GM19452 (cell line): ENCODE data around the gene DZANK1.
"Not testable (repeated sequence)": the region's sequence is repeated elsewhere in the genome, so short reads cannot be mapped to it uniquely, and the experiment has no call there.

Experiments
- ATAC-seq: cut with Tn5 transposase; IDR thresholded peaks from one replicate; pipeline ENCODE4 v1.9.1; 2021; ENCODE audit not compliant: unreplicated experiment

The DZANK1 gene

DNA sequence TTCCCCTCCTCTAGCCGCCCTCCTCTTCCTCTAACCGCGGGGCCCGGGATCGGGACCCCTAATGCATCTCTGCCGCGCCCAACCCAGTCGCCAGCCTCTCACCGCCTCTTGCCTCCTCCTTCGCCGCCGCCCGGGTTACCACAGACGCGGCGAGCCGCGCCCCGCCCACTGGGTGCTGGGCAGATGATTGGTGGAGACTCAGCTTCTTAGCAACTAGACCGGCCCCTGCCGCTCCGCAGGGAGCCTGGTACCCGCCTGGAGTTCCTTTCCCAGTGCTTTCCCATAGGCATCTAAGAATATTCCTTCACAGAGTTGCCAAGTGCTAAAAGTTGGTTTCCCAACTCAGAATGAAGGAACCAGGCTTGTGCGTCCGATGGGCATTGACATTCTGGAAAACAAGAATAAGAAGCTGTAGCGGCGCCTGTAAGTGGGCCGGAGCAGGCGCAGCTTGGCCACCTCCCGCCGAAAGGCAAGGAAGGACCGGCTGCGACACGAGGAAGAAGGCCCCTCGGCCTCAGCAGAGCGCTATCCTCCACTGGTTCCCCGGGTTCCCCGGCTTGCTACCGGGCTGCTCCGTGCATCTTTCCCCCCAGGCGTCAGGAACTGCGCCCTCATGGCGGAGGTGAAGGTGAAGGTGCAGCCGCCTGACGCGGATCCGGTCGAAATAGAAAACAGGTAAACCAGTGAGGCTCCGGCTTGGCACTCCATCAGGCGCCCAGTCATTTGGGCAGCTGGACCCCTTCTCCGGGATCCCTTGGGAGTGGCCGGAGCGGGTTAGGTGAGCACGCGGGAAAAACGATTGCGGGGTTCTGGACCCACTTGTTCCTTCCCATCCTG lies at the start of gene DZANK1, which contains the start of gene POLR3F:
DZANK1 (minus strand) TSS at position 137 of the 837 bp plus-strand sequence. CDS start 1,672 bp downstream, outside the sequence.
POLR3F (plus strand) TSS at position 497 of the 837 bp plus-strand sequence; CDS start at position 614, 117 bp downstream.
- ATAC-seq: peak; percentile 96

- ATAC-seq: no peak
These were observed 49.1 kb upstream of the DZANK1 start for GRCh38 chr20:18515973-18516372.

DNA sequence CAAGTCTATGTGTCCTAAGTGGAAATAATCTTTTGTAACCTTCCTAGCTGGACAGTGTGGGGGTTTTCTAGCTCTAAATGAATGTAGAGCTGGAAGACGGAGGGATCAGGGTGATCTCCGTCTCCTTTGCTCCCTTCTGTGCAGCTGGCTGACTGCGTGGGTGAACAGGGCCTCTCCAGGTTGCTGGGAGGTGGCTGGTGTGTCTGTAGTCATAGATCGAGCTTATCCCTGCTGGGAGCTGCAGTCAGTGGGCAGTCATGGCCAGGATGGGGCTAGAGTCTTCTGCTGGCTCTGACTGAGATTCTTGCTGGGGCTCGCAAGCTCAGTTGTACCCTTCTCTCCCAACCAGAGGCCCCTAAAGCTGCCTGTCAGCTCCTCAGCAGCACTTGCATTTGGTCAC lies 47.3 kb upstream of the DZANK1 start:
- ATAC-seq: no peak

DNA sequence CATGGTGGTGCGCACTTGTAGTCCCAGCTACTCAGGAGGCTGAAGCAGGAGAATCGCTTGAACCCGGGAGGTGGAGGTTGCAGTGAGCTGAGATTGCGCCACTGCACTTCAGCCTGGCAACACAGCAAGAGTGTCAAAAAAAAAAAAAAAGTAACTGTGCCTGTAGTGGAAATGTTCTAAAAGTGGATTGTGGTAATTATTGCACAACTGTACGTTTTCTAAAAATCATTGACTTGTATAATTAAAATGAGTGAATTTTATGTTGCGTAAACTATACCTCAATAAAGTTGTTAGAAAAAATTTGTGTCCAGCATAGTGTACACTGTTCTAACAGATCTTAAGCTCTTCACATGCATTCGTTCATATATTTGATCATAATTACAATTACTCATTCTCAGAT lies 46.4 kb upstream of the DZANK1 start:
- no peak for ATAC-seq

DNA sequence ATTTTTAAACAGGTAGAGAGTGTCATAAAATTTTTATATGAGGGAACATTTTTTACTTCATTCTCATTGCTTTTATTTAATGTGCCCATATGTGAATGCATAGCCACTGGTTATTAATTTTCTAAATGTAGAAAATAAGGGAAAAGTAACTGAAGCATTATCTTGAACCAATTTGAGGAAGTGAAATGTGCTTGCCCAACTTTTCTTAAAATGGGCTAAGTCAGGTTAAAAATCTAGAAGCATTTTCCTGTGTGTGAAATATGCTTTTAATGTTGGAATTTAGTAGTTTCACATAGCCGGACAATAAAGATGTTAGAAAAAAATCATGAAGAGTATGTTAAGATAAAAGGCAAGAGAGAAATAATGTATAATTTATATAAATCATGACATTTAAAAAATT lies 44.7 kb upstream of the DZANK1 start:
- ATAC-seq: no peak

- ATAC-seq: peak; percentile 97
These were observed 40.7 kb upstream of the DZANK1 start, which contains the start of gene SEC23B for GRCh38 chr20:18507218-18508191. Gene SEC23B (plus strand): TSS chr20:18507940. CDS start chr20:18510836, 2,896 bp downstream.

GRCh38 chr20:18506744-18507143 lies 39.9 kb upstream of the DZANK1 start:
- no peak for ATAC-seq

DNA sequence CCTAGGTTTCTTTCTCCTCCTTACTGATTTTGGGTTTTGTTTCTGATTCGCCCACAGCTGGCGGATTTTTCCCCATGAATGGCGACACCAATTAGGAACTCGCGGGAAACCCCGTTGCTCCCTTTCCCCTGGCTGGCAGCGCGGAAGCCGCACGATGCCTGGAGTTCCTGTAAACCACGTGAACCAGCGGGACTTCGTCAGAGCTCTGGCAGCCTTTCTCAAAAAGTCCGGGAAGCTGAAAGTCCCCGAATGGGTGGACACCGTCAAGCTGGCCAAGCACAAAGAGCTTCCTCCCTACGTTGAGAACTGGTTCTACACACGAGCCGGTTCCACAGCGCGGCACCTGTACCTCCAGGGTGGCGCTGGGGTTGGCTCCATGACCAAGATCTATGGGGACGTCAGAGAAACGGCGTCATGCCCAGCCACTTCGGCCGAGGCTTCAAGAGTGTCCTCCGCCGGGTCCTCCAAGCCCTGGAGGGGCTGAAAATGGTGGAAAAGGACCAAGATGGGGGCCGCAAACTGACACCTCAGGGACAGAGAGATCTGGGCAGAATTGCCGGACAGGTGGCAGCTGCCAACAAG lies 37.7 kb upstream of the DZANK1 start:
- no peak for ATAC-seq

GRCh38 chr20:18501672-18502071 lies 34.8 kb upstream of the DZANK1 start:
- ATAC-seq: not testable (repeated sequence)

- no peak for ATAC-seq
These were observed 30.8 kb upstream of the DZANK1 start for GRCh38 chr20:18497603-18498002.

GRCh38 chr20:18496740-18497592 lies 30.1 kb upstream of the DZANK1 start, which contains the start of gene RBBP9:
Gene RBBP9 (minus strand): TSS chr20:18497225. CDS start chr20:18497167, 58 bp downstream.
- peak; percentile 96 for ATAC-seq

DNA sequence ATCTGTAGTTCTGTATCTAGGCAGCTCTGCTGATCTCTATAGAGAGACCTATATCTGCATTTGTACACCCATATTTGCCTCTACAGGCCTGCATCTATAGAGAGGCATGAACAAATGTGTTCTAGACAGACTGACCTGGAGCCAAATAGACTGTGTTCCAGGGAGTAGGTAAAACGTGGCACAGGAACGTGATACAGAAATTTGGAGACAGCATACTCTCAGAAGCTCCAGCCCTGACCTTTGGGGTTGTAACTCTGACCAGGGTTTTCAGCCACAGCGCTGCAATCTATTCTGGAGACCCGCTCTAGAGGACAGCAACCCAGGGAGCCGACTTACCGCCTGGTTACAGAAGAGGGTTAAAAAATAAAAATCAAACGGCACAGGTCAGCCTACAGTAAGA lies 29.2 kb upstream of the DZANK1 start:
- ATAC-seq: no peak

- ATAC-seq: no peak
These were observed 21.5 kb upstream of the DZANK1 start for GRCh38 chr20:18488301-18488700.

DNA sequence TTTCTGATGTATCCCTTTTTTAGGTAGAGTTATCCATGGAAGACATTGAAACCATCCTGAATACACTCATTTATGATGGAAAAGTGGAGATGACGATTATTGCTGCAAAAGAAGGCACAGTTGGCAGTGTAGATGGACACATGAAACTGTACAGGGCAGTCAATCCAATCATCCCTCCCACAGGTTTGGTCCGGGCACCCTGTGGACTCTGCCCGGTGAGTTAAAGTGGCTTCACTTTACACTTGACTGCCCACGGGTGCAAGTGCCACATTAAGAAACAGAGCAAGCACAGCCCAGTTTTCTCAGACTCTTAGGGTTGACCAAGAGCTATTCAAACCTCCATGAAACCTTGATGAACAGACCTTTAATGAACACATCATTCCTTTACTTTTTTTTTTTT lies 14.8 kb upstream of the DZANK1 start:
- no peak for ATAC-seq

DNA sequence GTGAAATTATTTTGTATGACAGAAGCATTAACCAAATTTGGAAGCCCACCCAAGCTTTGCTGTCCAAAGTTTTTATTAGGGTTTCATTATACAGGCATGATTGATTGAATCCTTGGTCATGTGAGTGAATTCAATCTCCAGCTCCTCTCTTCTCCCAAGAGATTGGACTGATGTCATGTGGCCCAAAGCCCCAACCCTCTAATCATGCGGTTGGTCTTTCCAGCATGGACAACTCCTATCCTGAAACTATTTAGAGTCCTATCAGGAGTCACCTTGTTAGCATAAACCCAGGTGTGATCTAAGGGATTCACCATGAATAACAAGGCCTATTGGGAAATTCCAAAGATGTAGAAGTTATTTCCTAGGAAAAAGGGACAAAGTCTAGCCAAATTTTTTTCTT lies 11.0 kb upstream of the DZANK1 start:
- no peak for ATAC-seq

GRCh38 chr20:18477218-18477617 lies 10.4 kb upstream of the DZANK1 start:
- no peak for ATAC-seq

DNA sequence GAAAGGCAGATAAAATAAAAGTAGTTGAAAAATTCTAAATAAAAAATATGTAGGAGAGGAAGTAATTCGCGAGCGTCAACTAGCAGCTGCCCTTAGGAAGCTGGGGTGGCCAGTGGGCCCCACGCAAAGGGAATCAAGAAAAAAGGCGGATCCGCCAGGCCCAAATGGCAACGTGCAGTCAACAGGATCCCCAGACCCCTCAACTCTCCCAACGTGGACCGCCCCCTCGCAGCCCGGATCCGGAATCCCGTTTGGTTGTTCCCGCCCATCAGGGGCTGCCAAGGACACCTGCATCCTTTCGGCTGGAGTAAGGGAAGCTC lies 296 bp downstream of the DZANK1 start:
- peak; percentile 10 for ATAC-seq

DNA sequence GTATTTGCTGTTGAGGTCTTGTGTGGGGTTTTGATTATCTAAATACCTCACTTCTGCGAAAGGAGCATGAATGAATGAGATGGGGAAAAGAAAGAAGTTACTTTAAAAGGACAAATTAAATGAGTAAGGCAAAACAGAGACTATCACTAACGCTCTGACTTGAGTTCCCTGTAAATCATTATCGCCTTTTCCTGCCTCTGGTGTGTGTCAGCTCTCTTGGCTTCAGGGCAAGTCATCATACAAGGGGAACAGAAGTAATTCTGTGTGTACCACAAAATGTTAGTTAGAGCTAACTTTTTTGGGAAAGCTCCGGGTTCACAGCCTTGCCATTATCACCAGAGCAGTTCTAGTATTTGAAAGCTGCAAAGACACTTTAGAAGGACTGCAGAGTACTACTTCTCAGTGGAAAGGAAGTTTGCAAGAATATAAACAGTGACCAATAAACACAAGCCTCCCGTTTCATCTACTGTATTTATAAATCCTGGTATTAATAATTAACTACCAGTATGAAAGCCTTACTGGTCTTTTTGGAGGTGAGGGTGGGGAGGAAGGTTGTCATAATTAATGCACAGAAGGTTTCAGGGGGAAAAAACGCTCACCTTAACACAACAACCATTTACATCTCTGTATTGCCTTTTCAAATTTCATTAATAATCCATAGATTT lies 1.2 kb downstream of the DZANK1 start:
- ATAC-seq: peak; percentile 39

DNA sequence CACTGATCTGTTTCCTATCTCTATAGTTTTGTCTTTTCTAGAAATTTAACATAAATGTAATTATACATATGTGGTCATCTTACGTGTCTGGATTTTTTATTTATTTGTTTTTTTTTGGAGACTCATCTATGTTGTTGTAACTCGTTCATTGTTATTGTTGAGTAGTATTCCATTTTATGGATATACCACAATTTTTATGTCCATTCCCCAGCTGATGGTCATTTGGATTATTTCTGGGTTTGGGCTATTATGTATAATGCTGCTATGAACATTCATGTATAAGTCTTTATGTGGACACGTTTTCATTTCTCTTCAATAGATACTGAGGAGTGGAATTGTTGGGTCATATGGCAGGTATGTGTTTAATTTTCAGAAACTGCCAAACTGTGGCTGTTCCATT lies 10.2 kb downstream of the DZANK1 start:
- no peak for ATAC-seq

DNA sequence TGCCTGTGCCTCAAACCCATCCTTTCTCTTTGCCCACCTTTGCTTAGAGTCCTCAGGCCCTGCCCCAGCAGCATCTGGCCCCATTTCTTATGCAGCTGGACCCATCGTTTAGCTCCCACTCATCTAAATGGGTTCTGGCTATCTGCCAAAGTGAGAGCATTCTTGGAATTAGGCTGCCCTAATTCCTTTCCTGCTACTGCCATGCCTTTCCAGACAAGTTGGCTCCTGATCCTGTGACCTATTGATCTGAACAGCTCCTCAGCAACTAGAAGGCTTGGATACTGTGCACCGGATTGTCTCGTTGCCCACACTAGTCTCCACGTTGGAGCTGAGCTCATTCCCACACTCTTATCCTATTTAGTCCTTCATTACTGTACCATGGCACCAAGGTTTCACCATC lies 22.9 kb downstream of the DZANK1 start:
- ATAC-seq: no peak
